Measurements from ENCODE around the gene SLC24A4.

The SLC24A4 gene

GRCh38 chr14:92458136-92459029, 135.4 kb downstream of the SLC24A4 start:
- Histone ChIP-seq H3K27ac (ENCODE audit: poor library complexity, severe bottlenecking) (no peak overlapping the region), H3K9me3 (ENCODE audit: severe bottlenecking) (no peaks in the 10 kb centered on the region), H3K4me1 (ENCODE audit: insufficient read depth, poor library complexity, severe bottlenecking) (peaks cover 10% of the 10 kb centered on the region), H3K27me3 (ENCODE audit: insufficient read depth, poor library complexity, severe bottlenecking) (no peaks in the 10 kb centered on the region), H3K4me3 (ENCODE audit: severe bottlenecking) (no peak overlapping the region), H3K36me3 (ENCODE audit: low read depth) (no peaks in the 10 kb centered on the region)
- DNase-seq (ENCODE audit: low spot score), result no peak
- no peak for TF ChIP-seq CTCF (IDR thresholded peaks at IDR 0.05; ENCODE audit: poor library complexity, severe bottlenecking)
- no peak for ATAC-seq (ENCODE audit: low read depth)

GRCh38 chr14:92459030-92459949, 136.3 kb downstream of the SLC24A4 start:
- DNase-seq (ENCODE audit: low spot score), result no peak
- Histone ChIP-seq H3K27me3 (ENCODE audit: insufficient read depth, poor library complexity, severe bottlenecking) (no peaks in the 10 kb centered on the region), H3K27ac (ENCODE audit: poor library complexity, severe bottlenecking) (no peak overlapping the region), H3K4me1 (ENCODE audit: insufficient read depth, poor library complexity, severe bottlenecking) (peaks cover 10% of the 10 kb centered on the region), H3K4me3 (ENCODE audit: severe bottlenecking) (no peak overlapping the region), H3K9me3 (ENCODE audit: severe bottlenecking) (no peaks in the 10 kb centered on the region), H3K36me3 (ENCODE audit: low read depth) (no peaks in the 10 kb centered on the region)
- no peak for TF ChIP-seq CTCF (IDR thresholded peaks at IDR 0.05; ENCODE audit: poor library complexity, severe bottlenecking)
- peak; percentile 55 for ATAC-seq (ENCODE audit: low read depth)

- no peak overlapping the region for H3K27ac ChIP-seq (ENCODE audit: poor library complexity, severe bottlenecking)
- H3K36me3 ChIP-seq (ENCODE audit: low read depth), result no peaks in the 10 kb centered on the region
- TF ChIP-seq CTCF (IDR thresholded peaks at IDR 0.05; ENCODE audit: poor library complexity, severe bottlenecking), result no peak
- H3K27me3 ChIP-seq (ENCODE audit: insufficient read depth, poor library complexity, severe bottlenecking), result no peaks in the 10 kb centered on the region
- H3K9me3 ChIP-seq (ENCODE audit: severe bottlenecking), result no peaks in the 10 kb centered on the region
- peaks cover 10% of the 10 kb centered on the region for H3K4me1 ChIP-seq (ENCODE audit: insufficient read depth, poor library complexity, severe bottlenecking)
- ATAC-seq (ENCODE audit: low read depth) (no peak), DNase-seq (ENCODE audit: low spot score) (no peak)
- H3K4me3 ChIP-seq (ENCODE audit: severe bottlenecking), result no peak overlapping the region
Measured at GRCh38 chr14:92459950-92460421, 137.0 kb downstream of the SLC24A4 start.

GRCh38 chr14:92460541-92460915, 137.6 kb downstream of the SLC24A4 start:
- Histone ChIP-seq H3K4me3 (ENCODE audit: severe bottlenecking) (no peak overlapping the region), H3K4me1 (ENCODE audit: insufficient read depth, poor library complexity, severe bottlenecking) (peaks cover 10% of the 10 kb centered on the region), H3K36me3 (ENCODE audit: low read depth) (no peaks in the 10 kb centered on the region), H3K27me3 (ENCODE audit: insufficient read depth, poor library complexity, severe bottlenecking) (no peaks in the 10 kb centered on the region), H3K27ac (ENCODE audit: poor library complexity, severe bottlenecking) (no peak overlapping the region), H3K9me3 (ENCODE audit: severe bottlenecking) (no peaks in the 10 kb centered on the region)
- DNase-seq (ENCODE audit: low spot score) (no peak), ATAC-seq (ENCODE audit: low read depth) (no peak)
- no peak for TF ChIP-seq CTCF (IDR thresholded peaks at IDR 0.05; ENCODE audit: poor library complexity, severe bottlenecking)

All from RWPE2 (cell line).